Endothelial cell of umbilical vein (primary cell): ENCODE results near the gene PPP1R3A. TPM values are rescaled to one million over a fixed set of nuclear protein-coding genes. Genes with fewer than 3 reads are reported as not detected.

Experiments used
- BruUV-seq: library from RNA; stranded (reverse); fragments of 400-500 nt; replicated peaks from 2 replicates; lab custom pipeline; 2021; lab: Mats Ljungman, UMichigan
- CTCF ChIA-PET: fragments of 300-600, 350-600 bp; sonication (Branson Sonifier 250); formaldehyde crosslinking; loops from one replicate; lab custom pipeline; 2021; ENCODE audit warnings: antibody characterized with exemption, inconsistent platforms; lab: Charles Lee
- POLR2A ChIA-PET: fragments of 300-600, 350-600 bp; sonication (Branson Sonifier 250); formaldehyde crosslinking; loops from one replicate; lab custom pipeline; 2021; ENCODE audit warnings: antibody characterized with exemption, inconsistent platforms; lab: Charles Lee
- DNase-seq: peaks from one replicate; pipeline ENCODE4 v3.0.0-alpha.2; 2011; ENCODE audit warnings: low read depth, low spot score
- FAIRE-seq: peaks from 2 replicates; lab custom pipeline; 2011; peaks lifted over from hg19 to GRCh38; lab: Jason Lieb, UNC
- H2AFZ ChIP-seq: 2 replicates; pipeline ENCODE4 v1.6.0; 2012; ENCODE audit warnings: low read depth, low read length, control low read depth, inconsistent platforms
- H3K27ac ChIP-seq: 2 replicates; pipeline ENCODE4 v1.5.1; 2011; ENCODE audit warnings: low read depth, mild to moderate bottlenecking, control low read depth, low read length, moderate library complexity; ENCODE audit not compliant: insufficient read depth
- H3K27me3 ChIP-seq, 2 experiments: 2 replicates each; pipeline versions ENCODE4 v1.6.0 to v1.6.1; 2011; ENCODE audit warnings: low read length in 2 of 2, mixed read lengths in 1 of 2; ENCODE audit not compliant: control insufficient read depth in 2 of 2, insufficient read depth in 2 of 2
- H3K36me3 ChIP-seq, 2 experiments: 2 replicates in 1 of 2; 3 replicates in 1 of 2; pipeline ENCODE4 v1.5.1; 2011; ENCODE audit warnings: low read length in 2 of 2, mild to moderate bottlenecking in 1 of 2, moderate library complexity in 1 of 2; ENCODE audit not compliant: control insufficient read depth in 2 of 2, insufficient read depth in 2 of 2; ENCODE audit errors: extremely low read depth in 1 of 2
- H3K4me1 ChIP-seq: 3 replicates; pipeline ENCODE4 v1.5.1; 2011; ENCODE audit warnings: mild to moderate bottlenecking, low read length; ENCODE audit not compliant: control insufficient read depth, insufficient read depth; ENCODE audit errors: extremely low read depth
- H3K4me2 ChIP-seq: 2 replicates; pipeline ENCODE4 v1.6.1; 2011; ENCODE audit warnings: low read length, control low read depth, mixed read lengths; ENCODE audit not compliant: insufficient read depth
- H3K4me3 ChIP-seq, 3 experiments: fragments of 200-600 bp in 1 of 3; sonication (generic), shearing (Covaris generic) in 1 of 3; replicated peaks in 1 of 3; 2 replicates each; pipeline ENCODE4 v1.5.1; 2011 to 2016; ENCODE audit warnings: control low read depth in 3 of 3, low read length in 3 of 3, mild to moderate bottlenecking in 2 of 3, inconsistent platforms in 1 of 3, low read depth in 1 of 3, moderate library complexity in 1 of 3; ENCODE audit not compliant: insufficient read depth in 1 of 3
- H3K79me2 ChIP-seq: 2 replicates; pipeline ENCODE4 v1.6.0; 2012; ENCODE audit warnings: low read length, inconsistent platforms; ENCODE audit not compliant: control insufficient read depth, insufficient read depth
- H3K9ac ChIP-seq: replicated peaks from 2 replicates; pipeline ENCODE3; 2011; ENCODE audit warnings: low read length, control low read depth; ENCODE audit not compliant: insufficient read depth; ENCODE audit errors: extremely low read depth
- H3K9me1 ChIP-seq: replicated peaks from 3 replicates; pipeline ENCODE4 v1.6.0; 2011; ENCODE audit warnings: mild to moderate bottlenecking, low read length; ENCODE audit not compliant: control insufficient read depth, insufficient read depth; ENCODE audit errors: extremely low read depth
- H3K9me3 ChIP-seq: replicated peaks from 2 replicates; pipeline ENCODE4 v1.5.1; 2012; ENCODE audit warnings: low read length, inconsistent platforms; ENCODE audit not compliant: control insufficient read depth, insufficient read depth
- H4K20me1 ChIP-seq: replicated peaks from 2 replicates; pipeline ENCODE3; 2011; ENCODE audit warnings: mild to moderate bottlenecking, low read length; ENCODE audit not compliant: control insufficient read depth, insufficient read depth; ENCODE audit errors: extremely low read depth
- CTCF ChIP-seq, 2 donors: IDR thresholded peaks; 1 replicate in 1 of 2; 2 replicates in 1 of 2; pipeline ENCODE4 v1.5.1; 2011; ENCODE audit warnings: low read length in 2 of 2, mild to moderate bottlenecking in 2 of 2, moderate library complexity in 2 of 2, control low read depth in 1 of 2, inconsistent platforms in 1 of 2, low read depth in 1 of 2; ENCODE audit not compliant: insufficient read depth in 1 of 2; ENCODE audit errors: extremely low read depth in 1 of 2
- EZH2 ChIP-seq: IDR thresholded peaks from 2 replicates; pipeline ENCODE4 v1.6.1; 2012; ENCODE audit warnings: borderline replicate concordance, low read depth, mild to moderate bottlenecking, moderate library complexity, low read length, inconsistent platforms; ENCODE audit not compliant: severe bottlenecking
- FOS ChIP-seq: IDR thresholded peaks from 2 replicates; pipeline ENCODE4 v1.6.1; 2011; ENCODE audit warnings: mild to moderate bottlenecking, low read length, moderate library complexity, borderline replicate concordance; ENCODE audit not compliant: insufficient read depth
- GATA2 ChIP-seq: IDR thresholded peaks from 2 replicates; pipeline ENCODE4 v1.7.0; 2011; ENCODE audit warnings: low read depth, mild to moderate bottlenecking, moderate library complexity, mixed read lengths, low read length; ENCODE audit not compliant: insufficient read length, insufficient read depth
- JUN ChIP-seq: IDR thresholded peaks from 2 replicates; pipeline ENCODE4 v1.6.1; 2011; ENCODE audit warnings: borderline replicate concordance, low read depth; ENCODE audit not compliant: insufficient read length, insufficient read depth
- MAX ChIP-seq: IDR thresholded peaks from 2 replicates; pipeline ENCODE4 v1.6.1; 2011; ENCODE audit not compliant: insufficient read depth, insufficient read length
- MYC ChIP-seq: IDR thresholded peaks from one replicate; pipeline ENCODE4 v1.6.1; 2011; ENCODE audit warnings: mild to moderate bottlenecking, low read depth, low read length
- POLR2A ChIP-seq: IDR thresholded peaks from 2 replicates; pipeline ENCODE4 v1.6.1; 2012; ENCODE audit warnings: low read depth, mild to moderate bottlenecking, control low read depth, low read length
- POLR2AphosphoS5 ChIP-seq: IDR thresholded peaks from 2 replicates; pipeline ENCODE4 v1.6.1; 2012; ENCODE audit warnings: low read depth, mild to moderate bottlenecking, control low read depth, low read length, moderate library complexity; ENCODE audit not compliant: insufficient read depth
- dilution Hi-C: fragments of 300-500 bp; cut with MboI; formaldehyde crosslinking; loops from one replicate; pipeline ENCODE4 v1.15.0; 2019; ENCODE audit warnings: low sequenced_read_pairs; ENCODE audit not compliant: extremely low pct_ligation_motif_present
- intact Hi-C: fragments of 100-400 bp; cut with micrococcal nuclease; formaldehyde crosslinking; loops from one replicate; pipeline ENCODE4 v1.10.0; 2022
- polyA plus RNA-seq, 4 experiments: library from polyadenylated mRNA; depleted of rRNA in 3 of 4; stranded (reverse) in 3 of 4; unstranded in 1 of 4; fragments of >200 nt; gene quantifications; 2 replicates each; pipeline versions ENCODE4 v1.2.1 to v1.2.3, GENCODE V29; 2011 to 2012; ENCODE audit warnings: missing spikeins in 1 of 4
- total RNA-seq: library from RNA; stranded (reverse); gene quantifications from 2 replicates; pipeline ENCODE4 v1.2.3, GENCODE V29; 2021

The PPP1R3A gene
- total and polyA plus RNA-seq, 2 donors (not counting 3 experiments of a cell fraction or from before 2014, with no cell fraction given) = not detected

- no TSS peak for BruUV-seq
- ChIA-PET POLR2A (no interaction called here), CTCF (no interaction called here)
- Histone ChIP-seq H3K4me2 (no peak overlapping the region), H2AFZ (no peak overlapping the region), H3K27ac (no peak overlapping the region), H3K4me1 (no peaks in the 10 kb centered on the region), H3K9ac (no peak overlapping the region), H3K4me3 (no peak overlapping the region), H3K27me3 (no peaks in the 10 kb centered on the region), H3K9me3 (no peaks in the 10 kb centered on the region), H3K9me1 (no peaks in the 10 kb centered on the region), H3K36me3 (no peaks in the 10 kb centered on the region), H4K20me1 (no peaks in the 10 kb centered on the region), H3K79me2 (no peaks in the 10 kb centered on the region)
- no peak for DNase-seq
- intact Hi-C loops = no loop called here
- FAIRE-seq = no peak
- dilution Hi-C loops = no loop called here
- no peak for TF ChIP-seq CTCF (IDR thresholded peaks at IDR 0.05; ENCODE audit: extremely low read depth in 1 of 2, insufficient read depth in 1 of 2, low read depth in 1 of 2, low read length in 2 of 2)
- TF ChIP-seq MYC = no peak
- no peak for TF ChIP-seq EZH2
- TF ChIP-seq JUN = no peak
- TF ChIP-seq FOS = no peak
- no peak for TF ChIP-seq MAX
- no peak for TF ChIP-seq GATA2
- no peak for TF ChIP-seq POLR2AphosphoS5
- TF ChIP-seq POLR2A = no peak
Measured at GRCh38 chr7:113915956-113916355, 2.9 kb downstream of the PPP1R3A start.
